Lung microvascular endothelial cell (primary cell): ENCODE data around the gene PRSS56. TPM values are rescaled to one million over a fixed set of nuclear protein-coding genes. Genes with fewer than 3 reads are reported as not detected.

Experiments
- DNase-seq, 2 donors: peaks; one replicate each; pipeline versions ENCODE4 v3.0.0 to v3.0.0-alpha.2; 2010; ENCODE audit warnings: low read depth in 2 of 2
- total RNA-seq: library from RNA; depleted of rRNA; stranded (reverse); fragments of >200 nt; gene quantifications from 2 replicates; pipeline ENCODE4 v1.2.1, GENCODE V29; 2014

PRSS56 gene
- total RNA-seq, result not detected in 2 replicates

DNA sequence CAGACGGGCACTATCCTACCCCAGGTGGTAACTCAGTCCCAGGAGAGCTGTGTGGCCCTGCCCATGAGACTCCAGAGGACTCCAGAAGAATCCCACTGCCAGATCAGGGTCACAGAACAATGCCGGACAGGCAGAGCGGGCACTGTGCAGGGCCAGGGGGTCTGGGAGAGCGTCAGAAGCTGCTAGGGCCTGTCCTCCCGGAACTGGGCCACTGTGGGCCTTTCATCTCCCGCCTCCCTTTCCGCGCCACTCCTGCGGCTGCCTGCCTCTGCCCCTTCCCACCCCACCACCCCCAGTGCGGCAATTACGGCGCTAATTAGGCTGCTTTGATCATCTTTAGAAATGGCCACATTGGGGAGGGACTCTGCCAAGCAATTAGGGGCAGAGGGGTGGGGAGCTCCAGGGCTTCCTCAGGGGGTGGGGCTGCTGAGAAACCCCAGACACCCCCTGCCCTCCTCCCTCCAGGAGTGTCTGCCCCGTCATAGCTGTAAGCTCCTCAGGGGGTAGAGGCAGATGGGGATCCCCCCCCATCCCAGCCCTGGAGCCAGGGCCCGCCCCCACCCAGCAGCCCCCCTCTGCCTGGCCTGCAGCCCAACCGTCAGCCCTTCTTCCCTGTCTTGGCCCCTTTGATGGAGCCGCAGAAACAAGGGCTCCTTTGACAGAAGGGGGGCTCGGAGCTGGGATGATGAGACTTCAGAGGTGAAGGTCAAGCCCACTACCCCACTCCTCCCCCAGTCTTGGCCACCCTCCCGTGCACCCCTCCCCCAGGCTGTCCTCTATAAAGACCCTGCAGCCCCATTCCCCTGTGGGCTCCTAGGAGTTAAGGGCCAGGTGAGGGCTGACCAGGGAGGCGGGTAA is at the start of gene PRSS56:
Gene PRSS56, plus strand, starts transcription at position 808 of the 858 bp plus-strand sequence. CDS start 211 bp downstream, outside the sequence.
- no peak for DNase-seq

GRCh38 chr2:232473467-232473890 is 46.7 kb upstream of the PRSS56 start:
- DNase-seq, result peak in 1 of 2 donors; percentile 46

DNA sequence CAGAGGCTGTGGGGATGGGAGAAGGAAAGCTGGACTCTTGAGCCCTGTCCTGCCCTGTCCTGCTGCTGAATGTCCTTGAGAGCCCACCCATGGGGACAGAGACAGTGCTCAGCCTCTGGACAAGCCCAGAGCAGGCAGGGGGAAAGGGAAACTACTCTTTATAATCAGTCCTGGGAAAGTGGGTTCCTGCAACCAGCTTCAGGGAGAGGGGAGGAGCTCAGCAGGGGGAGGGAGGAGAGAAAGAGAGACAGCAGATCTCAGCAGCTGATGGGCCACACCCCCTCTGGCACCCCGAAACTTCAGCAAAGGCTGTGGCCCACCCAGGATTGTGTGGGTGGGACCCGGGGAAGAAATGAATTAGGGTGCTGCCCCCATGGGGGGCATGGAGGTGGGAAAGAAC is 44.1 kb upstream of the PRSS56 start:
- DNase-seq, result no peak

DNA sequence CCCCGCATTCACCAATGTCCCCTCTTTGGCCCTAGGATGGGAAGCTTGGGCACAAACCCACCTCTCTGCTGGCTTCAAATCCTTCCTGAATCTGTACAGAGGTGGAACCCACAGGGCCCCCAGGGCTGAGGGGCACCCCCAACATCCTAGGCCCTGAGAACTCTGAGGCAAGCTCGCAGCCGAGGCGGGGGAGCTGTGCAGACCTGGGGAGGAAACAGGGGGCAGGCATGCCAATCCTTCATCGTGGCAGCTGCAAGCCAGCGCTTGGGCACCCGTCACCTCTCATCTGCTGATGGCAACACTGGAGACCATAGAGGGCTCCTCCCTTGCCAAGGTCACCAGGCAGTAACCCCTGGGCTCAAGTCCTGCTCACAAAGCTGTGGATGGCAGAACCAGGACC is 43.4 kb upstream of the PRSS56 start:
- no peak for DNase-seq

DNA sequence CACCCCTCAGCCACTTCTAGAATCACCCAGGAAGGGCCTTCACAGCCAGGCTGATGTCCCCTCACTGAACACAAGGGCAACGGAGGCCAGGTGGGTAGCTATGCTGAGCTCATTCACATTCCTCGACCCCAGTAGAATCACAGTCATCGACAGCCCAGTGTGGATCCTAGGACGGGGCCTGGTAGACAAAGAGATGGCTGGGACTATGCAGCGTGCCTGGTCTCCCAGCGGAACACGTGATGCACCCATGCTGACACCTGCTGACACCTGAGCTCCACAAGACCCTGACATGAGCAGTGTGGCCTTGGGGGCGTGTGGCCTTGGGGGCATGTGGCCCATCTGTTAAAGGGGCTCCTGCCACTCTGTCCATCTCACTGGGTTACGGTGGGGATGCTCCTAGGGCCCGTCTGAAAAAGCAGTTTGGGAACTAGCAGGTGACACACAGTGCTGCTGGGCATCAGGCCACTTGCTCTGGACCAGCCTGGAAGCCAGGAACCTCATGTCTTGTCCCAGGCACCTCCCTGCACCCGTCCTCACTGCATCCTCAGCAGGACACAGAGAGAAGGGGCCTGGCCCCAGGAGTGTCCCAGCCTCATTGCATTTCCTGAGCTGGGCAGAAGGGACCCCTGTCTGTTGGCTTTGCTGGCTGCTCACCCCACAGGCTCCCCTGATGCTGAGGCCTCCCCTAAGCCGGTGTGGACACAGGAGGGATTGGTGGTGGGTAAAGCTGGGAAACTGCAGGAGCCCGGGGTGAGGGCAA is 42.3 kb upstream of the PRSS56 start:
- no peak for DNase-seq

- DNase-seq, result no peak
Measured at GRCh38 chr2:232478571-232479340, 41.4 kb upstream of the PRSS56 start.

DNA sequence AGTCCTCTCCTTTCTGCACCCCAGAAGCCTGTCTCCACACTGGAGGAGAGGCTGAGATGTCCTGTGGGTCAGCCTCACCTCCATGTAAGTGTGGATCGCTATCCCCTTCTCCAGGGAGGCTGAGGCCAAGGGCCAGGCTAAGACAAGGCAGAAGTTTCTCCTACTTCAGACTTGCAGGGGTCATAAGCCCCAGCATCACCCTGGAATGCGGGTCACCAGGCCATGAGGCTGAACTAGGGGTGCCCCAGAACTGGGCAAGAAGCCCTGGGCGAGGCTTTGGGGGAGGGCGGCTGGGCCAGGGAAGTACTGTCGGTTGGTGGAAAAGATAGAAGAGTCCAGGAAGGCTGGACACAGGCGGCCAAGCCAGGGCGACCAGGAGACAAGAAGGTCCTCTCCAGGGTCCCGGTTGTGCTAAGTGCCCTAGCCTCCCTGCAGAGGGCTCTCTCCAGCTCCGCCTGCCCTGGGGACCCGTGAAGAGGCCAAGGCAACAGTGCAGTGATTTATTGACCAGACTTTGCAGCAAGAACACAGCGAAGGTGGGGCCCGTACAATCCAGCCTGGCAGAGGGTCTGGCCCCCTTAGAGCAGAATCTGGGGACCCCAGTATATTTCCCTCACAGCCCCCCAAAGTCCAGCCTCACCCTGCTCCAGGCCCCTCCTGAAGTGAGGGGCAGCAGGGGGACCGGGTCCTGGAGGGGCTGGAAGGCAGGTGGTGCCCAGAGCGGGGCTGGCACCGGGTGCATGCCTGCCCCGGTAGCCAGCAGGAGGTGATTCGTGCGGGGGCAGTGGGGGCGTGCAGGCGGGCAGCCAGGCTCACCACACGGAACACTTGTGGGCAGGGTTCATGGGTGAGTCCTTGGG is 40.6 kb upstream of the PRSS56 start:
- no peak for DNase-seq

DNA sequence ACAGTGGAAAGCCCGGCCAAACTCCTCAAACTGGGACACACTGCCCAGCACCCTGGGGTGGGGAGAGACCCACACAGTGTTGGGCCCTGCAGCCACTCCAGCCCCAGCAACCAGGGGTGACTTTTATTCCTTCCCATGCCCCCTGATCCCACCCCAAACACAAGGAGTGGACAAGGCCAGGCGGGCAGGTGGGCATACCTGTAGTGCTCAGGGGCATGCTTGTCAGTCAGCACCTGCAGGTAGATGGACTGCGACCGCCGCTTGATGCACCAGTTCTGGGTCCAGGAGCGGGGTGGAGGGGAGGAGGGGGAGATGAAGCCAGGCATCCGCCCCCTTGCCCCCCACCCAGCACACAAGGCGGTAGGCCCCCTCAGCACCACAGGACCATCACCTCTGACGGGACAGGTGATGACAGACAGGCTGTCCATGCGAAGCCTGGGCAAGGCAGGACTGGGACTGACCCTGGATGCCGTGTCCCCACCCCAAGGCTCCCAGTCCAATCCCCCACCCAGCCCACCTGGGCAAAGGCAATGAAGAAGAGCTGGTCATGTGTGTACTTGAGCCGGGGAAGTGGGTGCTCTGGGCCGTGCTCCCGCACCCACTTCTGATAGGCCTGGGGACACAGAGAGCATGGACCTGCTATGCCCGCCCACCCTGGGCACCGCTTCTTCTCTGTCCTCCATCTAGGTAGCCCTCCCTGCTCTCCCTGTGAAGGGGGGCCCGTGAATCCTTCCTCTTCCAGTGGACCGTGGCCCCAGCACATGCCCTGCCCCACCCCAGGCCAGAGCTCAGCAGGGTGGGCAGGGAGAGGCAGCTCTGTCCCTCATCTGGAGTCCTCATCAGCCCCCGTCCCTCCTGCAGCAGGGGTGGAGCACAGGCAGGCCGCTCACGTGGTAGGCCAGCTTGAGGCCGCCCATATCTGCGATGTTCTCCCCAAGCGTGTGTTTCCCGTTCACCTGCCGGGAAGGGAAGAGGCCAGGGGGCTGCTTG is 39.7 kb upstream of the PRSS56 start:
- DNase-seq, result no peak

DNA sequence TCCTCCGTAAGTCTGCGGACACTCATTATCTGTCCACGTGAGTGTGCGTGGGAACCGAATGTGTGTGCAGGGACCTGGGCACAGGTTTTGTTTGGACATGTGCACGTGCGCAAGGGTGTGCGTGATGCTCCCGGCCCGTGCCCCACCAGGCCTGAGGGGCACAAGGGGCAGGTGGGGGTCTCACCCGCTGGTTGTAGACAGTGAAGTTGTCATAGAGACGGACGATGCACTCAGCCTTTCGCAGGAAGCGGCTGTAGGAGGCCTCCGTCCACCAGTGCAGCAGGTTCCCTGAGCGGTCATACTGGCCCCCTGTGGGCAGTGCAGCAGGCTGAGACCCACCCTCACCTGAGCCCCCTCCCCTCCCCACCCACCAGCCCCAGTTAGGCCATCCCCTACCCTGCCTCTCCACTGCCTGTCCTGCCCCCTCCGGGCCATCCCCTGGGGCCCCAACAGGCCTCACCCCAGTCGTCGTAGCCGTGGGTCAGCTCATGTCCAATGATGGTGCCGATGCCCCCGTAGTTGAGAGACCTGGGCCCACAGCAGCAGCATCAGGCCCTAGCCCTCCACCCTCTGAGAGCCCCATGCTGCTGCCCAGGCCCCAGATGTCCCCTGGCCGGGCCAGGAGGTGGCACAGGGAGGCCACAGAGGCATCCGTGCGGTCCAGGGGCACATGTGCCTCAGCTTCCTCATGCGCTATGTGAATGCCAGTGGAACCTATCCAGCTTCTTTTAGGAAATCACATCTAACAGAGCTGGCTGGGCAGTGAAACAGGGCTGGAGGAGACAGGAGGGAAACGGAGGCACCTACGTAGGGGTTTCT is 38.7 kb upstream of the PRSS56 start:
- DNase-seq, result no peak

DNA sequence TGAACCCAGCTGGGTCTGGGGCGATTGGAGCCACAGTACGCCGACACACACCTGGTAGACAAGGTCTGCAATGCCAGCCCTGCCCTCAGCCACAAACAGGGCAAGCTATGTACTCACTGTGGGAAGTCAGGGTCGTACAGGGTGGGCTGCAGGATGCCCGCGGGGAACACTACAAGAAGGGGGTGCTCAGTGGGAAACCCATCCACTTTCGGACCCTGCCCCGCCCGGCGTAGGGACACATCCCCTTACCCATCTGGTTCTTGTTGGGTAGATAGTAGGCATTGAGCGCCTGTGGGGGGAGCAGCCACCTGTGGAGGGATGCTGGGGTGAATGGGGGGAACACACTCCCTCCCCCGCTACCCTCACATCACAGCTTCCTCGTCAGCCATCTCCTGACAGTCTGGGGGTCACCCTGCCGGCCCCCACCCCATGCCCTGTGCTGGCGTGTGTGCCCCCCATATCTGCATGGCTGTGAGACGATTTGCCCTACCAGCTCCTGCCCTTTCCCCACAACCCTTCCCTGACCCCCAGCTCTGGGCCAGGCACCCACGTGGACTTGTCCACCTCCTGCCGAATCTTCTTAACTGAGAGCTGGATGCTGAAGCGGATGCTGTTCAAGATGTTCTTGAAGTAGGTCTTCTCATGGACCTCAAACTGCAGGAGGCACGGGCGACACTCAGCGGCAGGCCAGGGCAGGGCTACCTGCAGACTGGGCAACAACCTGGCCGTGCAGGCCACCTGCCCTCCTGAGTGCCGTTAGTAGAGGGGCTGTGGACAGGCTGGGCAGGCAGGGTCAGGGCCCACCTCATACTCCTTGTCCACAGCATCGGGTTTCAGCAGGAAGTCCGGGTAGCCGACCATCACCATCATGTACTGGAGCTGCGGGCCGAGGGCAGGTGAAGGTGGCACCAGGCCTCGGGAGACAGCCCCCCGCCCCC is 37.6 kb upstream of the PRSS56 start:
- no peak for DNase-seq

DNA sequence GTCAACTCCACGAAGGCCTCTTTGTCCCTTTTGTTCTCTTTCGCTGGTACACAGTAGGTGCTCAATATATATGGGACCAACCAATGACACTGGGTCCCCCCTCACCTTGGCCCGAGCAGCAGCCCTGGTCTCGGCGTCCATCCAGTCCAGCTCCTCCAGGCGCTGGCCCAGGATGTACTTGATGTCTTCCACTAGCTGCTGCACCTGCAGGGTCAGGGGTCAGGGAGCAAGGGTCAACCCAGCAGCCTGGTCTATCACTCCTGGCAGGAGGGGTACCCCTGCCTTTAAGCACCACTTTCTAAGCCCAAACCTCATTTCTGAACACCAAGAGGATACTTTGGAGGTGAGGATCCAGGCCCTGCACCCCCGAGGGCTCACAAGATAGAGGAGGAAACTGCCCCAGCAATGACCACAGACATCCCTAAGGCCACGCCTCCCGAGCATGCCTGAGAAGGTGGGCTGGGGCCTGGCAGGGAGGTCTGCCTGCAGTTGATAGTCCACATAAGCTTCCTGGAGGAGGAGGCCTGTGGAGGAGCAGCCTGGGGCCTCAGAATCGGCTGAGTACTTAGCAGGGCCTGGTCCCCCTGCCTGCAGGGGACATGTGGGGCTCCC is 36.8 kb upstream of the PRSS56 start:
- DNase-seq, result no peak

DNA sequence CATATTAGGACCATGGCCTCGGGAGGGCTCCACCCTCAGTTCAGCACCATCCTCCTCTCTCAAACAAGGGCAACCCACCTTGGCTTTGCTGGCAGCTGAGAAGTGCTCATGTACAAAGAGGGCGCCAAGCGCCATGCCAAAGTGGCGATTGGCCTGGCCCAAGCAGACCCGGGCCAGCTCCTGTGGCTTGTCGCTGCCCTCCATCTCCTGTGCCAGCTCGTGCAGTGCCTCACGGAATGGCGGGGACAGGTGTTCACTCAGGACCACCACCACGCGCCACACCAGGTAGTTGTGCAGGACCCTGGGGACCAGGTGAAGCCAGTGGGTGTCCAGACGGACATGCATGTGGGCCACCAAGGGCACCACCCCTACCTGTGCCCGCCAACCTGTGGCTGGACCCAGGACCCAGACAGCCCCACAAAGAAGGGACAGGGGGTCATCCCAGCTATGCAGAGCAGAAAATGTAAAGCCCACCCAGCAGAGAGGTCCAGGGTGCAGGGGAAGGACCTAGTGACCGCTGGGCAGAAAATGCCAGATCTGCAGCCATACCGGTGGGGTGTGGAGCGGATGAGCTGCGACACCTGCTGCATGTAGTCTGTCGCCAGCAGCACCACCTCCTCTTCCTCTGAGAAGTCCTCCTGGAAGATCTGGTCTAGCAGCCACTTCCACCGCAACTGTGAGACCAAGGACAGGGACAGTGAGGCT is 36.1 kb upstream of the PRSS56 start:
- no peak for DNase-seq

DNA sequence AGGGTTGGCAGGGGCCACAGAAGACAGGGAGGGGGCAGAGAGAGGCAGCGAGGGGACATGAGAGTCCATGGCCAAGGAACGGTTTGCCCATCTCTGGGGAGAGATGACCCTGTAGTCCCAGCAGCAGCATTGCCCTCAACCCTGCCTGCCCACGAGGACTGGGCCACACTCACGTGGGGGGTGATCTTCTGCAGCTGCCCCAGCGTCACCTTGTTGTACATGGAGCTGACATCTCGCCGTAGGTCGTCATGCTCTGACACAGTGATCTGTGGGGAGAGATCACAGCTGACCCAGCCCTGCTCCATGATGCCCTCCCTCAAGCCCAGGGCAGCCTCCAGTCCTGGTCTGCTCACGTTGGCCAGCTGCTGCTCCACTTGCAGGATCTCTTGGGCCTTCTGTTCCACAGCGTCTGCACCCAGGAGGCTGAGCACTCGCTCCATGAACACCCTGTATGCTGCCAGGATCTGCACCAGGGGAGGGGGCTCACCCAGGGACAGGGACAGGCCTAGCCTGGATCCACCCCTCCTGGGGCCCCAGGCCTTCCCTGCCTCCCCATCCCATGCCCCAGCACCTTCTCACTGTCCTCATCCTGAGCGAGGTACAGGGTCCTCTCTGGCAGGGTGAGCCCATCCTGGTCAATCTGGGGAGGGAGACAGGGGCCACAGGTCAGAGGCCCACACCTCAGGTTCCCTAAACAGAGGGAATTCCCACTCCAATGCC is 35.4 kb upstream of the PRSS56 start:
- no peak for DNase-seq

DNA sequence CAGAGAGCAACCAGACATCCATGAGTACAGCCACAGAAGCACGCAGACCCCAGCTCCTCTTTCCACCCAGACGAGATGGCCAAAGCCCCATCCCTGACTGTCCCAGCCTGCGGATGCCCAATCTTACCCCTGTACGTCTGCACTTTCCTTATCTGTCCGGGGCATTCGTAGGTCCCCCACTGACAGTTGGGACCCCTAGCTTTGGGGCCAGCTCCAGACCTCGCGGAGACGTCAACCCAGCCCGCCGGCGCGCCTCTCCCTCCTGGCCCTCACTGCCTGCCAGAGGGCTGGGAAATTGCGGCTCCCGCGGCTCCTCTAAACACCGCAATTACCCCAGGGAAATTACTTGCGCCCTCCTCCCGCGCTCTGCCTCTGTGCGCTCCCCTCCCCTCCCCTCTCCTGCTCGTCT is 34.8 kb upstream of the PRSS56 start:
- no peak for DNase-seq

- no peak for DNase-seq
Measured at GRCh38 chr2:232485757-232486557, 34.2 kb upstream of the PRSS56 start.
